GM08714 (cell line): ENCODE data around the gene GPR55.

Experiments
- H3K4me3 ChIP-seq: fragments of 200-500 bp; sonication (Bioruptor generic); 2 replicates; pipeline ENCODE4 v1.5.1; 2014; ENCODE audit warnings: mild to moderate bottlenecking, low read length, inconsistent platforms
- ZNF274 ChIP-seq: IDR thresholded peaks from 2 replicates; pipeline ENCODE4 v1.6.1; 2012; ENCODE audit warnings: mild to moderate bottlenecking, low read depth, low read length

Gene GPR55

DNA sequence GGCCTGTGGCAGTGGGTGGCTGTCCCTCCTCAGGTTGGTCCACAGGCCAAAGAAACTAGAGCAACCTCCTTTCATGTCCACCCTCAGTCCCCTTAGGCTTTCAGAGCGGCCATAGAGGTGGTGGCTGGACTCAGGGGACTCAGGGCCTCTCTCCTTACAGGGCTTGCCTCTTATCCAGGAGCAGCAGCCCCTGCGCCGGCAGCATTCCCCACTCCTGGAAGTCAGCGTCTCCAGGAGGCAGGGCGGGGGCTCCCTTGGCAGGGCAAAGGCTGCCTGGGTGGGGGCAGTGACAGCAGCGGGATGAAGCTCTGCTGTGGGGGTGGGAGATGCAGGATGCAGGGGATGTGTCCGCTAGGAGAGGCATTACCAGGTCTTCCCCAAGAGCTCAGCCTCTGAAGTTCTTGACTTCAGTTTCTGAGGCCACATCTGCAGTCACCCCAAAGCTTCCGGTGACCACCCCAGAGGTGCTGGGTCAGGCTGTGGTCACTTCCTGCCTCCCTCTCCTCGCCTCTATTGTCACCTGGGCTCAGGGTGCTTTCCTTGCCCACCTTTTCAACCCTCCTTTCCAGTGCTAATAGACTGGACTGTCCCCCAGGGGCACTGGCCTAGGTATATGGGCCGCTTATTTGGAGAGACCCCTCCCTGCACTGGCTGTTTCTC lies 8.6 kb upstream of the GPR55 start:
- TF ChIP-seq ZNF274 = no peak
- H3K4me3 ChIP-seq = no peak overlapping the region

DNA sequence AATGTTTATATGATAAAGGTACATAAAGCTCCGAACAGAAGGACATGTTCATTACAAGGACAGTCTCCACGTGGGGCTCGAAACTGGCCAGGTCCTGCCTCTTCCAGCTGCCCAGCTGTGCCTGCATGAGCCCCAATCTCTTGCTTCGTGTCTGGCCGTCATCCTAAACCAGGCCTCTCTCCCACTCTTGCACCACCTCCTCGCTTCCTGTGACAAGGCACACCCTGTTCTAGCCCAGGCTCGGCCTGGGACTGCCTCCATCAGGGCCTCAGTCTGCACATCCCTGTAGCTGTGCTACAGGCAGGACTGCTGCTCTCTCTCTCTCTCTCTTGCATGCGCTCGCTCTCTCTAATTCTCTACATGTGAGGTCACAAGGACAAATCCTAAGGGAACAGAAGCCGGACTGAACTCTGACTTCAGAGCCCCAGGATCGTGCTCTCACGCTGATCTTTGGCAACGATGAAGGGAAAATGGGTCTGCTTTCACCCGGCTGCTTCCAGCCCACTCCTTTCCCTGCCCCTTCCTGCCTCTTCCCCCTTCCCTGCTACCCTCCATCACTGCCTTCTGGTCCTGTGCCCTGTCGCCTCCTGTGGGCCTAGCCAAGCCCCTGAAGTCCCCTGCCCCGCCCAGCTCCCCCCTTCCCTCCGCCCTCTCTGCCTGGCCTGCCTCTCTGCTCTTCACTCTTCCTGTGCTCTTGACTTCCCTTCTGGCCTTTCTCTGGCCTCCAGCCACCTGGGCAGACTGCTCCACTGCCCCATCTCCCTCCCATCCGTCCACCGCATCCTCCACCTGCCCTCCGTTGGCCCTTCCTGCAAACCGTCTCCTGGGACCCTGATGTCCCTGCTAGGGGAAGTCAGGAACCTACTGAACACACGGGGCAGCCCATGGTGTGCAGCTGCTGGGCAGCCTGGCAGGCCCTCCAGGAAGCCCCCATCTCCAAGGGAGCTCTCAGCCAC lies 7.8 kb upstream of the GPR55 start:
- H3K4me3 ChIP-seq = no peak overlapping the region
- TF ChIP-seq ZNF274 = no peak

DNA sequence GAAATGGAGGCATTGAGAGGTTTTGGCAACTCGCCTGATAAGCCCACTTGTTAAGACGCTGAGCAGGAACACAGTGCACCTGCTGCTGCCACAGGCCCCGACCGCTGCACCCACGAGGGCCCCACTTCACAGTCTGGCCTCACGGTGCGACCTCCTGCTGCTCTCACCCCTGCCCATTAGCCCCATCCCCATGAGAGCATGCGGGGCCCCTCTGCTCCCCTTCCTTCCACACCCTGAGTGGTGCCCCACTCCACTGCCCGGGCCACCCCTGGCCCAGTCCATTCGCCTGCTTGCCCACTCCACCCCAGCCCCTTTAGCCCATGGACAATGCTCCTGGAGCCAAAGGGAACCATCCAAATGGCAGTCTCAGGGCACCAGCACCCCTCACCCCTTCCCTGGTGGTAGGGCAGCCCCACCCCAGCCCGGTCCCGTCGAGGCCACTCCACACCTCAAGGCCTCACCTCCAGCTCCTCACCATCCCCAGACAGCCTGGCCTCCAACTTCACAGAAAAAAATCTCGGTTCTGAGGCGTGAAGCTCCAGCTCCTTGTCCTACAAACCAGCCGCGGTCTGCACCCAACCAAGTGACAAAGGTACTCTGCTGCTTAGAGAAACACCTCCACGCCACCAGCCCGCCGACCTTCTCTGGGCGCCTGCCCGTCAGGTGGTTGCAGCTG lies 6.7 kb upstream of the GPR55 start:
- H3K4me3 ChIP-seq = no peak overlapping the region
- no peak for TF ChIP-seq ZNF274

DNA sequence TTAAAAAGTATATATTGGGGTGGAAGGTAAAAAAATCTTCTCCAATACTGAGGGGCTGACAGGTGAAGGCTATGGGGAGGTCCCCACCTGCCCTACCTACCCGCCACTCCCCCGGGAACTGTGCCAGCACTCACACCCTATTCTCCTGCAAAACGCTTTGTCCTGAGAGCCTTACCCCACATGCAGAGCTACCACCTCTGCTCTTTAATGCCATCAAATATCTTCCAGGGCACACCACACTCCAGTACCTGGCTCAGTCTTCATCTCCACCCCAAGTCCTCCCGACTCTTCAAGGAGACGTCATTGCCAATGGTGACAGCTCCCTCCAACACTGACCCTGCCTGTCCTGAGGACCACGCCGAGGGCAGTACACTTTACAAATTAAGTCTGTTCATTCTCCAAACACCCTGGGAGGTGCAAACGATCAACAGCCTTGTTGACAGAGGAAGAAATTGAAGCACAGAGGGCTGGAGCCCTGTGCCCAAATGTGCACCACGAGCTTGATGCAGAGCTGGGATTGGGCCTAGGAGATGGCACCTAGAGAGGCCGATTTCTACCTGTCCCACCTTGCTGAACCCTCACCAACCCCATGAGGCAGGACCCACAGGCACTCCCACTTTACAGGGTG lies 6.0 kb upstream of the GPR55 start:
- TF ChIP-seq ZNF274 = no peak
- no peak overlapping the region for H3K4me3 ChIP-seq

DNA sequence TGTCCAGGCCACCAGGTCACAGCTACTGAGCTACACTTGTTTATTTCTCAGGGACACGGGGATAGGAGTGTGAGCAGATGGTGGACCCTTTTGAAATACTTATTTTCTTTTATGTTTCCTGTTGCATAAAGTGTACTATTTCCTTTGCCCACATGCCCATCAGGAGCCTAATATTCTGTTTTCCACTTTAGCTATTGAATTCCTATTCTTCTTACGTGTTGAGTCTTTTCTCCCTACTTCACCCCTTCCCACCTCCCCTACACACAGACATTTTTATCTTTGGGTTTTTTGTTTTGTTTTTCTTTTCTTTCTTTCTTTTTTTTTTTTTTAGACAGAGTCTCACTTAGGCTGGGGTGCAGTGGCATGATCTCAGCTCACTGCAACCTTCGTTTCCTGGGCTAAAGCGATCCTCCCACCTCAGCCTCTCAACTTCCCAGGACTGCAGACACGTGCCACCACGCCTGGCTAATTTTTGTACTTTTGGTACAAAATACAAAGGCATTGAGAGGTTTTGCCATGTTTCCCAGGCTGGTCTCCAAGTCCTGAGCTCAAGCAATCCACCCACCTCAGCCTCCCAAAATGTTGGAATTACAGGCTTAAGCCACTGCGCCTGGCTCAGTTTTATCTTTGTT lies 5.2 kb upstream of the GPR55 start:
- no peak overlapping the region for H3K4me3 ChIP-seq
- TF ChIP-seq ZNF274 = no peak

DNA sequence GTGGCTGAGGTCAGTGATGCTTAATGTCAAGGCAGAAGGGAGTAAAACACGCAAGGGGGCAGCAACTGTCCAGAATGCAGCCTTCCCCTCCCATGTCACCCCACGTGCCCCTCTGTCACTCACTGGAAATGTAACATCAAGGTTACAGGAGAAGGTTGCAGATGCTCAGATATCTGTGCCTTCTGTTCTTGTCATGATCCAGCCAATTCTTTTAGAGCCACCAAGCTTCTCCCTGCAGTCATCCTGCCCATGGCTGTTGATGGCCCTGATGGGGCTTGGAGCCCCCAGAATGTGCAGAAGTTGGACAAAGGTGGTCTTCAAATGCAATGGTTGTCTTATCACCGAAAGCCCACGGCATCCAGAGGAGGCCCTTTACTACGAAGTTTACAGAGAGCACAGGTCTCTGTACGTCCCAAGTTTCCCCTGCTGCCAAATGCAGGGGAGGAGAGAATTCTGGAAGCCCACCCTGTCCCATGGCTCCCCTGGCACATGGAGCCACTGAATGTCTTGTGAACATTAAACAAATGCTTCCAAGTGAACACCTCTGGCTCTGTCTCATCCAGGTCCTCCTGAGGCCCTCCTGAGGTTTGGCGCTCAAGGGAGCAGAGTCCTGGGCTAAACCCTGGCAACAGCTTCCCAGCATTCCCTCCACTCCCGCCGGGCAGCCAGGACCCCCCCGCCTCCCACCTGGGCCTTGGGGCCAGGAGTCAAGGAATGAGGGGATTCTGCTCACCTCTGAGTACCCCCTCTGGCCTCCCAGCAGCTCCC lies 4.5 kb upstream of the GPR55 start:
- no peak overlapping the region for H3K4me3 ChIP-seq
- no peak for TF ChIP-seq ZNF274

DNA sequence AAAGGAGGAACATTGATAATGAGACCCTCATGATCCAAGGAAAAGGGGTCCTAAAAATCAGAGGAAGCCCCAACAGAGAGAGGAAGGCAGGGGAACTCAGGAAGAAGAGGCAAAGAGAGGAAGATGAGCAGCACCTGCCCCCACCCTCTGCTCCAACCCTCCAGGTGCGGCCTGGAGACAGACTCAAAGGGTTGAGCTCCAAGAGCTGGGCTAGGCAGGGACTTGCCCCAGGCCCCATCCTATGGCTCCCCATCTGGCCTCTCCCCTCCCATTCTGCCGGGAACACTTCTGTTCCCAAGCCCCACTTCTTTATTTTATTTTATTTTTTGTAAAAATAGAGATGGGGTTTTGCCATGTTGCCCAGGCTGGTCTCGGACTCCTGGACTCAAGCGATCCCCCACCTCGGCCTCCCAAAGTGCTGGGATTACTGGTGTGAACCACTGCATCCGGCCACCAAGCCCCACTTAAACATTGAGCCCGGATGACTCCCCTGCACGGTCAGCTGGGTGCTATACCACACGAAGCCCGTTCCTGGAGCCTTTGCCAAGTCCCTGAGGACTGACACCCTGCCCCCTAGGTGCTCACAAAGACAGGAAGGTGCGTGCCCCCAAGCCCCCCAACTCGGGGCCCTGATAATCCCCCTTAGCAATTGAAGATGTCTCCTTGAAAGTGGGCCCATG lies 3.8 kb upstream of the GPR55 start:
- no peak overlapping the region for H3K4me3 ChIP-seq
- no peak for TF ChIP-seq ZNF274

DNA sequence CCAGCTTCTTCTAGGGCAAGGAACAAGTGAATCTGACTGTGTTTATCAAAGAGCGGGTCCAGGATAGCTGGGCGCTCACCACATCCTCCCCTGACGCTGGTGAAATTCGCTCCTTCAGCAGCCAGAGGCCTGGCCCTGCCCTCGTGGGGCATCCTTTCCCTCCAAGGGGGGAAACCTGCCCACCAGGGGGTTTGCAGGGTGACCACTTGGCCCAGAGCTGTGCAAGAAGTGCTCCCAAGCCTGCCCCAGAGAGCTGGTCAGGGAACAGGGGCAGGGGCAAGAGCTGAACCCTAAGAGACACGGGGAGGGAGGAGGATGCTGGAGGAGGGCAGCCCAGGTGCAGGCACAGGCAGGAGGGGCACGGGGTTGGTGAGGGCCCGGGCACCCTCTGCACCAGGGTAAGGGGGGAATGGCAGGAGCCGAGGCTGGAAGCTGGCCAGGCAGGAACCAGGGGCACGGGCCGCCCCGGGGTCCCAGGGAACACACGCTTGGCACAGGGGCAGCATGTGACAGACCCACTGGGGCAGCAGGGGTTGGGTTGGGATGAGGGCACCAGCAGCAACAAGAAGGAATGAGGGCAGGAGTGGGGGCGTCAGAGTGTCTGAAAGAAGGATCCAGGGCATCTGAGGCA lies 2.8 kb upstream of the GPR55 start:
- no peak overlapping the region for H3K4me3 ChIP-seq
- TF ChIP-seq ZNF274 = no peak

DNA sequence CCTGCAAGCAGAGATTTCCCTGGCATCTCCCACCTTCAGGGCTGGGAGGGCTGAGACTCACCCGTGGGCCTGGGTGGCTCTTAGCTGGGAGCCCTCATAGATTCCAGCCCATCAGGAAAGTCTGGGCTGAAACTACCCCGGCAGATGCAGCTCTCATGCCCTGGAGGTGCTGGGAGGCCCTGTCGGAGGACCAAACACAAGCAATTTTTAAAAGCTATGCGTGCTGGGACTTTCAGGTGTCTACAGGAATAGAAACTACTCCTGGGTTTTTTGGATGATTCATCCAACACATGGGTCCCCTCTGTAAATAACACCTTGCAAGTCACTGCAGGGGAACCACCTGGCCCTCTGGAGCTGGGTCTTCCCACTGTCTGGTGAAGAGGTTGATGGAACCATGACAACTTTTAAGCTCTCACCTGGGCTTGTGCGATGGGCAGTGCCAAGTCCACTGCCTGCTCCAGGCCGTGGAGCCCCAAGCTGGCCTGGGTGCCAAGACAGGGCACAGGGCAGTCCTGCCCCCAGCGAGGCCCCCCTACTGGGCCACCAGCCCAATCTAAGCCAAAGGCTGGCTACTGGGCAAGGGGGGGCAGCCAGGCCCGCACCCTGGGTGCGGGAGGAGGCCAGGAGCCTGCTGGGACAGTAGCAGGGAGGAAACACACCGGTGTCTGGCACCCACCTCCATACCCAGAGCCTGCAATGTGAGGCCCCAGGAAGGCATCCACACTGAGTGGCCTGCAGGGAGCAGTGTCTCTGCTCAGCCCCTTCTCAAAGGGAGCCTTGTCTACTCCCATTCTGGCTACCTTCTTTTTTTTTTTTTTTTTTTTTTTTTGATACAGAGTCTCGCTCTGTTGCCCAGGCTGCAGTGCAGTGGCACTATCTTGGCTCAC lies 1.1 kb upstream of the GPR55 start:
- H3K4me3 ChIP-seq = no peak overlapping the region
- no peak for TF ChIP-seq ZNF274

DNA sequence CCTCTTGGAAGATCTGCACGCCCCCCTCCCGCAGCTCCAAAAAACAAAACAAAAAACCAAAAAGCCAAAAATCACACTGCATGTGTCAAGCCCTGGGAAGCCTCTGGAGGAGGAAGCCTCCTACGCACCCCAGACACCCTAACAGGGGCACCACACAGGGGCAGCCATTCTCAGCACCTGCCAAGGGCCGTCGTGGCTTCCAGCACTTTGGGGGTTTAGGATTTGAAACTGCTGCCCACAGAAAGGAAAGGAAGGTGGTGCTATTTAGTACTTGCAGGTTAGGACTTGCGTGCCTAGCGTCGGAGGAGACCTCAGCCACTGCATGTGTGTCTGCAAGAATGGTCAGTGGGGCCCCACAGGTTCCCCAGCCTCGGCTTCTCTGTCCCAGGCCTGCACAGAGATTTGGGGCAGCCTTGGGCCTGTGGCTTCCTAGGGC lies 419 bp upstream of the GPR55 start:
- no peak for TF ChIP-seq ZNF274
- H3K4me3 ChIP-seq = peak overlapping the region; percentile 49; the same call in 1 of the 2 replicates

DNA sequence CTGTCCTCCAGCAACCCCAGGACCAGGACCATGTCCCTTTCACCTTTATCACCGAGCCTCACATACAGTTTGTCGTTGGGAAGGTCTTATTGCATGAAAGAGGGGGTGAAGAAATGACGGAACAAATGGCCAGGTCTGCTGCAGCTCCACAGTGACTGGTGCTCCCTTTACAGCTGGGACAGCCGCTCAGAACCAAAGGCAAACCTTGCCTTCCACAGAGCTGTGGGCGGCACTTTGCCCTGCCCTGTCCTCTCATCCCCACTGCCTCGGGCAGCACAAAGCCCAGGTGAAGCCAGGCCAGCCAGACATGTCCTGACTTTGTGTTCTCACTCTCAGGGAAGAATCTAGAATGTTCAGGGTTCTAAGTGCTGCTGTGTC lies 961 bp downstream of the GPR55 start:
- no peak for TF ChIP-seq ZNF274
- H3K4me3 ChIP-seq = peak overlapping the region; percentile 49; the same call in 1 of the 2 replicates
